Fibroblast of skin of scalp (primary cell): ENCODE results near the gene FBLN2.

Experiments
- DNase-seq: peaks from one replicate; pipeline ENCODE4 v3.0.0-alpha.2; 2013

The FBLN2 gene

GRCh38 chr3:13567684-13568514, 19.0 kb downstream of the FBLN2 start:
- DNase-seq: no peak

- no peak for DNase-seq
Measured at GRCh38 chr3:13568515-13569028, 19.6 kb downstream of the FBLN2 start.

DNA sequence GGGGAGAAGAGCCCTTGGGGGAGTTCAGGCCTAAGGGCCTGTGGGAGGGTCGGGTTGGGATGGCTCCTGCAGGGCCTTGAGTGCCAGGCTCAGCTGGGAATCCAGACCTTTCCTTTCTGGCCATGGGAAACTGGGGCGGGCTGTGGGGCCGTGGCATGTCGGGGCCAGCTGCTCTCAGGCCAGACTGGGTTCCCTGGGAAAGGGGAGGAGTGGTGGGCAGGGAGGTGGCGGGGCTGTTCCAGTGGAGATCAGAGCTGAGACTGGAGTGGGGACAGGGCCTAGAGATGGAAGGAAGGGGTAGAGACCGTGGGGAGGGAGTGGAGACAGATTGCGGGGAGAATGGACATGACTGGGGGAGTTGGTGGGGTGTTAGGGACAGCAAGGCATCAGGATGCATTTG, 20.3 kb downstream of the FBLN2 start:
- DNase-seq: no peak

DNA sequence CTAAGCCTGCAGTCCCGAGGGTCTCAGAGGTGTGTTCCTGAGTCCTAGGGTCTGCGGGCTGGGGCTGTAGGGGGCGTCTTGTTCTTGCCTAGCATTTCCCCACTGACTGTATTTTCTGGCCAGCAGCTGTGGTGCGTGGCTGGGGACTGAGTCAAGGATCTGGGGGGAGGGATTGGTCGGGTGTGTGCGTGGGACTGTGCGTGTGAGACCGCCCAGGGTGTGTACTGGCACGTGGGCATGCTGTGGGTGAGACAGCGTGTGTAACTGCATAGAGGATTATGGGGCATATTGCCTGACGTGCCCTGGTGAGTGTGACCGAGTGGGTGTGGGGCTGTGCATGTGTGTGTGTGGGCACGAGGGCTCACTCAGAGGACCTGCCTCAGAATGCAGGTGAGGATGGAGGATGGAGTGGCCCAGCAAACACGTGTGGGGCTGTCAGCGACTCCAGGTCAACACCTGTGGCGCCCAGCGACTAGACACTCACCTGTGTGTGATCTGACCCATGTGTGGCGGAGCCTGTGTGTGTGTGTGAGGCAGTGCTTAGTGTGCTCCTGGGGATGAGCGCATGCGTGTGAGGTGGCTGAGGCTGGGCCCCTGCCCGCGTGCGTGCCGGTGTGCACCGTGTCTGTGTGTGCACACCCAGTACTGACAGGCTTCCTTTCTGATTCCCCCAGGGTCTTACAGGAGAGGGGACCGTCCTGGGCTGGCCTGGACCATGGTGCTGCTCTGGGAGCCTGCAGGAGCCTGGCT, 20.9 kb downstream of the FBLN2 start:
- peak; percentile 17 for DNase-seq

- no peak for DNase-seq
Measured at GRCh38 chr3:13570391-13571194, 21.7 kb downstream of the FBLN2 start.

GRCh38 chr3:13571264-13571663, 22.3 kb downstream of the FBLN2 start:
- DNase-seq: no peak

DNA sequence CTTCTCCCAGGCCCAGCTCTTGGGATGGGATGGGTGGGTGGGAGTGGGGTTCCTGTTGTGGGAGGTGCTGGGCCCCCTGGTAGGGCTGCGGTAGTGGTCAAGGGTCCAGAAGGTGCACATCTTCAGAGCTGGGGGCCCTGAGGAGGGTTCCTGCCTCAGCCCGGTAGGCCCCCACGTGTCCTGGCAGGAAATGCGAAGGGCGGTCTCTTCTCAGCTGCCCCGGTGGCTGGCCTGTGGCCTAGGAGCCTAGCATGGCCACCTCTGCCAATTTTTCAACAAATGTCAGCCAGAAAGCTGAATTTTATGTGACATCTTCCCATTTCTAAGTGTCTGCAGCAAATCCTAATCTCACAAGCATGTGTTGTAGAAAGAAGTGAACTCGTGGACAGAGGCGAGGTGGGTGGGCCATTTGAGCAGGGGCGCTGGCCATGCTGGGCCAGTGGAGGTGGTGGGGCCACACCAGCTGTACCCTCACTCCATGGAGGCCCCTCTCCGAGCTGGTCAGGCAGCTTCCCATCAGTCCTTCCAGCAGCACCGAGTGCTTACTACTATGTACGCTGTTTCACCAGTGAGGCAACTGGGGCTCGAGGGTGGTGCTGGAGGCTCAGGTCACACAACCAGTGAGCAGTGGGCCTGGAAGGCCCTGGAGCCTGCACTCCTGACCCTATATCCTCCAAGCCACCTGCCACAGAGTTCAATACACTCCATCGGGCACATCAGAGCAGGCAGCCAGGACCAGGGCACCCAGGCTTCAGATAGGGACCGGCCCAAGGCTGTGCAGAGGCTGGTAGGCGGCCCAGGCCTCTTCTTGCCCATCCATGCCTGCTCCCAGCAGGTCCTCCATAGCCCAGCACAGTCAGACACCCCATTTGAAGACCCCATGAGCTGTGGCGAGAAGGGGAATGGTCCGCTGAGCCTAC, 23.2 kb downstream of the FBLN2 start:
- DNase-seq: no peak

GRCh38 chr3:13572926-13573623, 24.1 kb downstream of the FBLN2 start:
- no peak for DNase-seq

- peak; percentile 58 for DNase-seq
Measured at GRCh38 chr3:13574083-13574797, 25.3 kb downstream of the FBLN2 start.

- DNase-seq: peak; percentile 86
Measured at GRCh38 chr3:13574798-13575451, 26.0 kb downstream of the FBLN2 start.

- DNase-seq: peak; percentile 25
Measured at GRCh38 chr3:13575459-13576061, 26.6 kb downstream of the FBLN2 start.

DNA sequence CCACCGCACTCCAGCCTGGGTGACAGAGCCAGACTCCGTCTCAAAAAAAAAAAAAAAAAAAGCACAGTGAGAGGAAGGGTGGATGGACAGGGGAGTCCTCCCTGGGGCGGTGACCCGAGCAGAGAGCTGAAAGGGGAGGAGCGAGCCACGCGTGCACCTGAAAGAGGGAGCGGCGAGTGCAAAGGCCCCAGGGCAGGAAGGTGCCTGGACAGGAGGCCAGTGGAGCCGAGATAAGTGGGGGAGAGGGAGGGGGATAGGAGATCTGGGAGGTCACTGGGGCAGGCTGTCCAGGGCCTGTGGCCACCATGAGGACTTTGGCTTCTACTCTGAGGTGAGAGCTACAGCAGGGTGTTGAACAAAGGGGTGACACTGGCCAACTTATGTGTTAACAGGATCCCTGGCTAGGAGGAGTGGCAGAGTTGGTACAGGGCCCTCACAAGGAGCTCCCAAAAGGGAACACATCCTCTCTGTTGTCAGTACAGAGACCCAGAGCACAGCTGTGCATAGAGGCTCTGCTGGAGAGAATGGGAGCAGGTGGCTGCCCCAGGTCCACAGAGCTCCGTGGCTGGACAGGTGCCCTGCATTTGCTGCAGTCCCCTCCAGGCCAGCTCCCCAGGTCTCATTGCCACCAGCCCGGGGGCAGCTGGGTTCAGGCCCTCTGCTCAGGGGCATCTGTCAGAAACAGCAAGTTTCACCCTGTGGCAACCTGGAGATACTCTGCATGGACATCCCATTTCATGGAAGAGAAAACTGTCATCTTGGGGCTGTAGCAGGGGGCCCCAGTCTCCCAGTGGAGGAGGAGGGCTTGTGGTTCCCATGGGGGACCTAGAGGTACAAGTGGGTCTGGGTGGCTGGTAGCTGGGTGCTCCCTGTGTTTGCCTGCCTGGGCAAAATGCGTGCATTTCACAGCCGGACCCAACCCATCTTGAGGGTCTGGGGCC, 28.5 kb downstream of the FBLN2 start:
- no peak for DNase-seq

GRCh38 chr3:13578251-13578650, 29.3 kb downstream of the FBLN2 start:
- peak; percentile 46 for DNase-seq

DNA sequence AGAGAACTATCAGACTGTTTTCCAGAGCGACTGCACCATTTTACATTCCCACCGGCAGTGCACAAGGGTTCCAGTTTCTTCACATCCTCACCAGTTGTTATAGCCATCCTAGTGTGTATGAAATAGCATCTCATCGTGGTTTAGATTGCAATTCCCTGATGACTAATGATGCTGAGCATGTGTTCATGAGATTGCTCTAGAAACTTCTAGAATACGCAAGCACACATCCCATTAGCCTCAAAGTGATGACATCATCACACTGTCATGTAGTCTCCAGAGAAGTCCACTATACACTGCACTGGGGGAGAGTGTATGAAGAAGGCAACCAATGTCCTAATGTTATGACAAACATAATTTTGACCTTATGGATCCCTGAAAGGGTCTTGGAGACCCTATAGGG, 30.1 kb downstream of the FBLN2 start:
- DNase-seq: peak; percentile 89

- DNase-seq: no peak
Measured at GRCh38 chr3:13580256-13581023, 31.5 kb downstream of the FBLN2 start.

- DNase-seq: no peak
Measured at GRCh38 chr3:13581485-13582365, 32.8 kb downstream of the FBLN2 start.
